Measurements from ENCODE around the gene SSTR3.

- TF ChIP-seq, protein P1, sequence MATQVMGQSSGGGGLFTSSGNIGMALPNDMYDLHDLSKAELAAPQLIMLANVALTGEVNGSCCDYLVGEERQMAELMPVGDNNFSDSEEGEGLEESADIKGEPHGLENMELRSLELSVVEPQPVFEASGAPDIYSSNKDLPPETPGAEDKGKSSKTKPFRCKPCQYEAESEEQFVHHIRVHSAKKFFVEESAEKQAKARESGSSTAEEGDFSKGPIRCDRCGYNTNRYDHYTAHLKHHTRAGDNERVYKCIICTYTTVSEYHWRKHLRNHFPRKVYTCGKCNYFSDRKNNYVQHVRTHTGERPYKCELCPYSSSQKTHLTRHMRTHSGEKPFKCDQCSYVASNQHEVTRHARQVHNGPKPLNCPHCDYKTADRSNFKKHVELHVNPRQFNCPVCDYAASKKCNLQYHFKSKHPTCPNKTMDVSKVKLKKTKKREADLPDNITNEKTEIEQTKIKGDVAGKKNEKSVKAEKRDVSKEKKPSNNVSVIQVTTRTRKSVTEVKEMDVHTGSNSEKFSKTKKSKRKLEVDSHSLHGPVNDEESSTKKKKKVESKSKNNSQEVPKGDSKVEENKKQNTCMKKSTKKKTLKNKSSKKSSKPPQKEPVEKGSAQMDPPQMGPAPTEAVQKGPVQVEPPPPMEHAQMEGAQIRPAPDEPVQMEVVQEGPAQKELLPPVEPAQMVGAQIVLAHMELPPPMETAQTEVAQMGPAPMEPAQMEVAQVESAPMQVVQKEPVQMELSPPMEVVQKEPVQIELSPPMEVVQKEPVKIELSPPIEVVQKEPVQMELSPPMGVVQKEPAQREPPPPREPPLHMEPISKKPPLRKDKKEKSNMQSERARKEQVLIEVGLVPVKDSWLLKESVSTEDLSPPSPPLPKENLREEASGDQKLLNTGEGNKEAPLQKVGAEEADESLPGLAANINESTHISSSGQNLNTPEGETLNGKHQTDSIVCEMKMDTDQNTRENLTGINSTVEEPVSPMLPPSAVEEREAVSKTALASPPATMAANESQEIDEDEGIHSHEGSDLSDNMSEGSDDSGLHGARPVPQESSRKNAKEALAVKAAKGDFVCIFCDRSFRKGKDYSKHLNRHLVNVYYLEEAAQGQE (IDR thresholded peaks at IDR 0.05; ENCODE audit: low read depth, low read length), result no peak
- no peak for TF ChIP-seq ATF3 (IDR thresholded peaks at IDR 0.05; ENCODE audit: borderline replicate concordance, extremely low read depth, low read depth, low read length)
- no peak for TF ChIP-seq SIN3A (IDR thresholded peaks at IDR 0.05; ENCODE audit: low read depth, low read length)
- TF ChIP-seq CTCF (IDR thresholded peaks at IDR 0.05 in 2 of 3, conservative IDR thresholded peaks at IDR 0.05 in 1 of 3; ENCODE audit: control insufficient read depth in 2 of 3, extremely low read depth in 1 of 3, insufficient read depth in 1 of 3, low read depth in 3 of 3, low read length in 3 of 3), result no peak
- TF ChIP-seq TCF3 (IDR thresholded peaks at IDR 0.05; ENCODE audit: borderline replicate concordance, insufficient read depth, low read depth, low read length), result no peak
- no peak for TF ChIP-seq POLR2AphosphoS5 (IDR thresholded peaks at IDR 0.05; ENCODE audit: low read length)
- TF ChIP-seq ATF2 (IDR thresholded peaks at IDR 0.05; ENCODE audit: low read length), result no peak
- TF ChIP-seq, protein P2, sequence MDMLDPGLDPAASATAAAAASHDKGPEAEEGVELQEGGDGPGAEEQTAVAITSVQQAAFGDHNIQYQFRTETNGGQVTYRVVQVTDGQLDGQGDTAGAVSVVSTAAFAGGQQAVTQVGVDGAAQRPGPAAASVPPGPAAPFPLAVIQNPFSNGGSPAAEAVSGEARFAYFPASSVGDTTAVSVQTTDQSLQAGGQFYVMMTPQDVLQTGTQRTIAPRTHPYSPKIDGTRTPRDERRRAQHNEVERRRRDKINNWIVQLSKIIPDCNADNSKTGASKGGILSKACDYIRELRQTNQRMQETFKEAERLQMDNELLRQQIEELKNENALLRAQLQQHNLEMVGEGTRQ (IDR thresholded peaks at IDR 0.05; ENCODE audit: borderline replicate concordance, low read depth, low read length), result no peak
- no peak for TF ChIP-seq HDGF (IDR thresholded peaks at IDR 0.05)
- TF ChIP-seq EP300 (IDR thresholded peaks at IDR 0.05; ENCODE audit: borderline replicate concordance in 1 of 2, control insufficient read depth in 1 of 2, low read depth in 2 of 2, low read length in 2 of 2), result no peak
These were observed 25.3 kb upstream of the SSTR3 start for GRCh38 chr22:37237371-37238268.

All from GM12878 (cell line).